BJ (cell line): ENCODE results near the gene IL18. TPM values are rescaled to one million over a fixed set of nuclear protein-coding genes. Genes with fewer than 3 reads are reported as not detected.
A peak's percentile ranks its signal among the peaks of the same experiment; 100 is the strongest.

ENCODE experiments used
- CTCF ChIA-PET: fragments of 350-600 bp; formaldehyde crosslinking; extraction: SDS; loops from one replicate; lab custom pipeline; 2021; ENCODE audit warnings: antibody characterized with exemption, inconsistent platforms; lab: Yijun Ruan, JAX
- POLR2A ChIA-PET: fragments of 300-600 bp; sonication (Branson Sonifier 250); formaldehyde crosslinking; extraction: SDS; loops from one replicate; lab custom pipeline; 2021; ENCODE audit warnings: antibody characterized with exemption; lab: Charles Lee
- DNase-seq: peaks from one replicate; pipeline ENCODE4 v3.0.0-alpha.2; 2011; ENCODE audit warnings: low read depth
- H3K27me3 ChIP-seq: 2 replicates; pipeline ENCODE4 v1.6.0; 2011; ENCODE audit warnings: low read length; ENCODE audit not compliant: control insufficient read depth, insufficient read depth
- H3K36me3 ChIP-seq: 2 replicates; pipeline ENCODE4 v1.5.1; 2011; ENCODE audit warnings: low read length; ENCODE audit not compliant: control insufficient read depth, insufficient read depth
- H3K4me3 ChIP-seq: 2 replicates; pipeline ENCODE4 v1.5.1; 2011; ENCODE audit warnings: low read depth, mild to moderate bottlenecking, control low read depth, low read length
- polyA plus RNA-seq: library from polyadenylated mRNA; depleted of rRNA; stranded (reverse); fragments of >200 nt; gene quantifications from 2 replicates; pipeline ENCODE4 v1.2.3, GENCODE V29; 2011
- TF ChIP-seq, protein P1 (sequence below): IDR thresholded peaks from 2 replicates; pipeline ENCODE4 v1.5.1; 2011; ENCODE audit warnings: low read depth, mild to moderate bottlenecking, control low read depth, inconsistent platforms, low read length, moderate library complexity; ENCODE audit not compliant: insufficient read depth

IL18 gene
- polyA plus RNA-seq, 1 experiment, result 1.5 TPM

DNA sequence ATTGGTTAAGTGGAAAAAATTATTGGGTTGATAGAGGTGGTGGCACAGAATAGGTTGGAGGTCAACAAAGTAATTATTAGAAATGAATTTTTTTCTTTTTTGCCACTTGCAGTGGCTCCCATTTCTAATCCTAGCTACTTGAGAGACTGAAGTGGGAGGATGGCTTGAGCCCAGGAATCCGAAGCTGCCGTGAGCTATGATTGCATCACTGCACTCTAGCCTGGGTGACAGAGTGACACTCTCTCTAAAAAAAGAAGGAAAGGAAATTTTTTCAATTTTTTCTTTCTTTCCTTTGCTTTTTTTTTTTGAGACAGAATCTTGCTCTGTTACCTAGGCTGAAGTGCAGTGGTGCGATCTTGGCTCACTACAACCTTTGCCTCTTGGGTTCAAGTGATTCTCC is 9.3 kb upstream of the IL18 start:
- Histone ChIP-seq H3K4me3 (no peak overlapping the region), H3K36me3 (no peaks in the 10 kb centered on the region), H3K27me3 (no peaks in the 10 kb centered on the region)
- CTCF ChIA-PET, result interaction anchor here (0.6 to 1.4 kb wide), 5 partner anchors 20 to 60 kb away, joined by 3 to 4 read pairs (median 4); no protein-coding TSS in a partner anchor
- POLR2A ChIA-PET, result interaction anchor here (0.6 kb wide), 1 partner anchor 23 kb away, joined by 9 read pairs; no protein-coding TSS in a partner anchor
- DNase-seq, result no peak
- TF ChIP-seq, protein P1, sequence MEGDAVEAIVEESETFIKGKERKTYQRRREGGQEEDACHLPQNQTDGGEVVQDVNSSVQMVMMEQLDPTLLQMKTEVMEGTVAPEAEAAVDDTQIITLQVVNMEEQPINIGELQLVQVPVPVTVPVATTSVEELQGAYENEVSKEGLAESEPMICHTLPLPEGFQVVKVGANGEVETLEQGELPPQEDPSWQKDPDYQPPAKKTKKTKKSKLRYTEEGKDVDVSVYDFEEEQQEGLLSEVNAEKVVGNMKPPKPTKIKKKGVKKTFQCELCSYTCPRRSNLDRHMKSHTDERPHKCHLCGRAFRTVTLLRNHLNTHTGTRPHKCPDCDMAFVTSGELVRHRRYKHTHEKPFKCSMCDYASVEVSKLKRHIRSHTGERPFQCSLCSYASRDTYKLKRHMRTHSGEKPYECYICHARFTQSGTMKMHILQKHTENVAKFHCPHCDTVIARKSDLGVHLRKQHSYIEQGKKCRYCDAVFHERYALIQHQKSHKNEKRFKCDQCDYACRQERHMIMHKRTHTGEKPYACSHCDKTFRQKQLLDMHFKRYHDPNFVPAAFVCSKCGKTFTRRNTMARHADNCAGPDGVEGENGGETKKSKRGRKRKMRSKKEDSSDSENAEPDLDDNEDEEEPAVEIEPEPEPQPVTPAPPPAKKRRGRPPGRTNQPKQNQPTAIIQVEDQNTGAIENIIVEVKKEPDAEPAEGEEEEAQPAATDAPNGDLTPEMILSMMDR, result no peak

DNA sequence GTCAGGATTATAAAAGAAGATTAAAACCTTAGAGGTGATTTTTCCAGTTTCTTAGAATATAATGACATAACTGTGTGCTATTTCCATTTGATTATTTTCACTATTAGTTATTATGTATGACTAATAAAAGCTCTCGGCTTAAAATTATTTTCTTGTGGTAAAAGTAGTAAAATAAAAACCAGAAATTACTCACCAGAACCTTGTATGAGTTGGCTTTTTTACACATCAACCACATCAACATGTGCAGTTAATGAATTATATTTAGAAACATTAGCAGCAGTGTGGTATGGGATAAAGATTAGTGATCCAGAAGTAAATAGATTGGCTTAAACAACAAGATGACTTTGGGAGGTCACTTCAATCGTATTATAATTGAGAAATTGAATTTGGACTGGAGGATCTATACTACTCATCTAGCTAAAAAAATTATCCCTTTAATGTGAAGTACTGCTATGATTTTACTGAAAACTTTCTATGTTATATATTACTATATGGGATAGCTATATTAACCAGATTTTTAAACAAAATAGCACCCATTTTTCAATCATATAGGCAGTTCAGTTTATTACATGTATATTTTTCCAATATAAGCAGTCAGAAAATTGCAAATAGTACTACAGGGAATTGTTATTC is 8.6 kb upstream of the IL18 start:
- peak; percentile 62 for DNase-seq
- TF ChIP-seq, protein P1, result no peak
- H3K27me3 ChIP-seq, result no peaks in the 10 kb centered on the region
- ChIA-PET POLR2A (interaction anchor here (0.6 kb wide), 1 partner anchor 23 kb away, joined by 9 read pairs; no protein-coding TSS in a partner anchor), CTCF (interaction anchor here (0.9 to 1.3 kb wide), 3 partner anchors 19 to 60 kb away, joined by 3 to 4 read pairs (median 4); no protein-coding TSS in a partner anchor)
- no peaks in the 10 kb centered on the region for H3K36me3 ChIP-seq
- no peak overlapping the region for H3K4me3 ChIP-seq

DNA sequence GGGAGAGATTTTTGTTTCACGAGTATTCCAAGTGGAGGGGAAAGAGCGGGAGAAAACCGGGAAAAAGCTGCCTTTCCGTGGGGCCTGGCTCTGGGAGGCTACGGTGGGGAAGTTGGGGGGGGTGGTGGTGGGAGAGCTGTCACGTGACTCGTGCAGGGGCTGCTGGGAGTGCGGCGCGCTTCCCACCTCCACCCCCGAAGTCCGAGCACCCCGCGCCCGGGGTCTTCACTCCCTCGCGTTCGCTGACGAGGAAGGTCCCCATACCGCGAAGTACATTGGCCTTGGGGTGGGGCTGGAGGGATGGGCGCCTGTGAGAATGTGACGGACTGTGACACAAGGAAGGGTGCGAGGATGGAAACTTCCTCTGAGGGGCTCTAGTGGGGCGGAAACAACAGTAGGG is 3.3 kb upstream of the IL18 start, which contains the start of gene TEX12:
Gene TEX12, plus strand, starts transcription at position 228 of the 400 bp plus-strand sequence. CDS start 1,897 bp downstream, outside the sequence.
- H3K27me3 ChIP-seq, result no peaks in the 10 kb centered on the region
- CTCF ChIA-PET, result interaction anchor here (0.6 kb wide), 1 partner anchor 60 kb away, joined by 3 read pairs; no protein-coding TSS in a partner anchor
- POLR2A ChIA-PET, result no interaction called here
- DNase-seq, result no peak
- no peak within 1 kb of the TSS for H3K4me3 ChIP-seq
- no peaks in the 10 kb centered on the region for H3K36me3 ChIP-seq
- TF ChIP-seq, protein P1, result no peak

DNA sequence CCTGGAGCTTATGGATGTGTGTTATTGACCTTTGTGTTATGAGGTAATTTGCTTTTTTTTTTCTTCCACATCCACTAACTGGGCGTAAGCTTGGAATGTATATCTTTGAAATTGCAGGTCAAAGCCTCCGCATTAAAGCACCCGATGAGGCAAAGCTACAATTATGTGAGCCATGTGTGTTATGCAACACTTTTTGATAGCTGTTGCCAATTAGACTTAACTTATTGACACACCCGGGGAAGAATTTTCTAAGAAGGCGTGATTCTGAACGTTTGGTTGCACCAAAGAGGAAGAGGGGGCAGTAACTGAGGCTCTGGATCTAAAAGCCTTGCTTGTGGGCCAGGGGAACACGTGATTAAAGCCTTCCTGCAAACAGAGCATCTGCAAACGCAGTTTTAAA is 2.7 kb upstream of the IL18 start:
- no peak for DNase-seq
- TF ChIP-seq, protein P1, result no peak
- CTCF ChIA-PET, result interaction anchor here (0.6 kb wide), 1 partner anchor 60 kb away, joined by 3 read pairs; no protein-coding TSS in a partner anchor
- Histone ChIP-seq H3K36me3 (no peaks in the 10 kb centered on the region), H3K4me3 (no peak overlapping the region), H3K27me3 (no peaks in the 10 kb centered on the region)
- POLR2A ChIA-PET, result no interaction called here

GRCh38 chr11:112165049-112165448 is 1.2 kb upstream of the IL18 start:
- ChIA-PET CTCF (interaction anchor here (1.1 kb wide), 1 partner anchor 11 kb away, joined by 3 read pairs; the partner anchor contains the start of gene BCO2), POLR2A (no interaction called here)
- H3K27me3 ChIP-seq, result no peaks in the 10 kb centered on the region
- TF ChIP-seq, protein P1, result no peak
- DNase-seq, result no peak
- H3K36me3 ChIP-seq, result no peaks in the 10 kb centered on the region
- H3K4me3 ChIP-seq, result no peak overlapping the region
